ENCODE results near the gene PSMD13. TPM values are rescaled to one million over a fixed set of nuclear protein-coding genes. Genes with fewer than 3 reads are reported as not detected.

Gene PSMD13
- total RNA-seq, 1 donor from 2014 or later = 272 TPM

GRCh38 chr11:208181-208916 lies 28.4 kb upstream of the PSMD13 start:
- peaks cover 71% of the 10 kb centered on the region for H3K36me3 Mint-ChIP-seq (ENCODE audit: low read depth)
- H3K9me3 Mint-ChIP-seq = no peaks in the 10 kb centered on the region
- intact Hi-C loops (cut with micrococcal nuclease) = loop anchor here (1.0 to 5.0 kb wide), 3 partner anchors 104 to 209 kb away; no protein-coding TSS in a partner anchor
- peaks cover 20% of the 10 kb centered on the region for H3K4me1 Mint-ChIP-seq
- peak overlapping the region; percentile 100 for H3K27ac Mint-ChIP-seq
- peak; percentile 96 for DNase-seq
- H3K27me3 Mint-ChIP-seq = no peaks in the 10 kb centered on the region
- H3K4me3 Mint-ChIP-seq = peak overlapping the region; percentile 98

- H3K9me3 Mint-ChIP-seq = no peaks in the 10 kb centered on the region
- peak overlapping the region; percentile 100 for H3K27ac Mint-ChIP-seq
- H3K36me3 Mint-ChIP-seq (ENCODE audit: low read depth) = peaks cover 69% of the 10 kb centered on the region
- peak overlapping the region; percentile 98 for H3K4me3 Mint-ChIP-seq
- H3K27me3 Mint-ChIP-seq = no peaks in the 10 kb centered on the region
- intact Hi-C loops (cut with micrococcal nuclease) = loop anchor here (1.0 to 5.0 kb wide), 3 partner anchors 103 to 208 kb away; no protein-coding TSS in a partner anchor
- peaks cover 17% of the 10 kb centered on the region for H3K4me1 Mint-ChIP-seq
- DNase-seq = no peak
Measured at GRCh38 chr11:208917-209260, 27.9 kb upstream of the PSMD13 start.

GRCh38 chr11:209275-210121 lies 27.3 kb upstream of the PSMD13 start:
- DNase-seq = no peak
- Mint-ChIP-seq H3K27ac (peak overlapping the region; percentile 100), H3K9me3 (no peaks in the 10 kb centered on the region), H3K36me3 (ENCODE audit: low read depth) (peaks cover 69% of the 10 kb centered on the region), H3K27me3 (no peaks in the 10 kb centered on the region), H3K4me1 (peaks cover 16% of the 10 kb centered on the region), H3K4me3 (peak overlapping the region; percentile 98)
- intact Hi-C loops (cut with micrococcal nuclease) = loop anchor here (5.0 kb wide), 2 partner anchors 148 to 208 kb away; no protein-coding TSS in a partner anchor

GRCh38 chr11:210122-210802 lies 26.5 kb upstream of the PSMD13 start:
- H3K4me3 Mint-ChIP-seq = peak overlapping the region; percentile 98
- peaks cover 68% of the 10 kb centered on the region for H3K36me3 Mint-ChIP-seq (ENCODE audit: low read depth)
- H3K27ac Mint-ChIP-seq = peak overlapping the region; percentile 45
- no peak for DNase-seq
- intact Hi-C loops (cut with micrococcal nuclease) = no loop called here
- no peaks in the 10 kb centered on the region for H3K9me3 Mint-ChIP-seq
- no peaks in the 10 kb centered on the region for H3K27me3 Mint-ChIP-seq
- peaks cover 14% of the 10 kb centered on the region for H3K4me1 Mint-ChIP-seq

GRCh38 chr11:210803-211180 lies 26.0 kb upstream of the PSMD13 start:
- no peak for DNase-seq
- H3K27ac Mint-ChIP-seq = no peak overlapping the region
- H3K4me1 Mint-ChIP-seq = peaks cover 14% of the 10 kb centered on the region
- no peaks in the 10 kb centered on the region for H3K9me3 Mint-ChIP-seq
- peaks cover 67% of the 10 kb centered on the region for H3K36me3 Mint-ChIP-seq (ENCODE audit: low read depth)
- no peaks in the 10 kb centered on the region for H3K27me3 Mint-ChIP-seq
- intact Hi-C loops (cut with micrococcal nuclease) = no loop called here
- H3K4me3 Mint-ChIP-seq = peak overlapping the region; percentile 98

- H3K9me3 Mint-ChIP-seq = no peaks in the 10 kb centered on the region
- no peaks in the 10 kb centered on the region for H3K27me3 Mint-ChIP-seq
- H3K4me3 Mint-ChIP-seq = peak overlapping the region; percentile 32
- intact Hi-C loops (cut with micrococcal nuclease) = no loop called here
- peaks cover 70% of the 10 kb centered on the region for H3K36me3 Mint-ChIP-seq (ENCODE audit: low read depth)
- peaks cover 14% of the 10 kb centered on the region for H3K4me1 Mint-ChIP-seq
- DNase-seq = no peak
- H3K27ac Mint-ChIP-seq = no peak overlapping the region
Measured at GRCh38 chr11:211295-211694, 25.5 kb upstream of the PSMD13 start.

- Mint-ChIP-seq H3K27me3 (no peaks in the 10 kb centered on the region), H3K9me3 (no peaks in the 10 kb centered on the region), H3K4me1 (peaks cover 12% of the 10 kb centered on the region), H3K4me3 (peak overlapping the region; percentile 32), H3K36me3 (ENCODE audit: low read depth) (peaks cover 67% of the 10 kb centered on the region), H3K27ac (no peak overlapping the region)
- no peak for DNase-seq
- intact Hi-C loops (cut with micrococcal nuclease) = no loop called here
Measured at GRCh38 chr11:211741-212140, 25.0 kb upstream of the PSMD13 start.

- Mint-ChIP-seq H3K4me3 (no peak overlapping the region), H3K27ac (no peak overlapping the region)
- no peak for DNase-seq
Measured at GRCh38 chr11:212150-213100, 24.4 kb upstream of the PSMD13 start.

GRCh38 chr11:213111-213510 lies 23.7 kb upstream of the PSMD13 start:
- peaks cover 60% of the 10 kb centered on the region for H3K36me3 Mint-ChIP-seq (ENCODE audit: low read depth)
- H3K27ac Mint-ChIP-seq = peak overlapping the region; percentile 34
- no peak for DNase-seq
- intact Hi-C loops (cut with micrococcal nuclease) = no loop called here
- H3K4me3 Mint-ChIP-seq = no peak overlapping the region
- no peaks in the 10 kb centered on the region for H3K27me3 Mint-ChIP-seq
- peaks cover 18% of the 10 kb centered on the region for H3K4me1 Mint-ChIP-seq
- H3K9me3 Mint-ChIP-seq = no peaks in the 10 kb centered on the region

More at GRCh38 chr11:212150-213100, 24.4 kb upstream of the PSMD13 start:
- H3K36me3 Mint-ChIP-seq (ENCODE audit: low read depth) = peaks cover 64% of the 10 kb centered on the region
- H3K27me3 Mint-ChIP-seq = no peaks in the 10 kb centered on the region
- H3K9me3 Mint-ChIP-seq = no peaks in the 10 kb centered on the region
- H3K4me1 Mint-ChIP-seq = peaks cover 12% of the 10 kb centered on the region
- intact Hi-C loops (cut with micrococcal nuclease) = no loop called here

GRCh38 chr11:214083-214482 lies 22.7 kb upstream of the PSMD13 start:
- intact Hi-C loops (cut with micrococcal nuclease) = no loop called here

GRCh38 chr11:215581-216037 lies 21.2 kb upstream of the PSMD13 start:
- intact Hi-C loops (cut with micrococcal nuclease) = no loop called here
- no peaks in the 10 kb centered on the region for H3K27me3 Mint-ChIP-seq
- no peak overlapping the region for H3K4me3 Mint-ChIP-seq
- H3K4me1 Mint-ChIP-seq = peaks cover 12% of the 10 kb centered on the region
- DNase-seq = no peak
- H3K27ac Mint-ChIP-seq = peak overlapping the region; percentile 45
- no peaks in the 10 kb centered on the region for H3K9me3 Mint-ChIP-seq
- H3K36me3 Mint-ChIP-seq (ENCODE audit: low read depth) = peaks cover 43% of the 10 kb centered on the region

More at GRCh38 chr11:214083-214482, 22.7 kb upstream of the PSMD13 start:
- H3K27me3 Mint-ChIP-seq = no peaks in the 10 kb centered on the region
- H3K4me3 Mint-ChIP-seq = no peak overlapping the region
- H3K9me3 Mint-ChIP-seq = no peaks in the 10 kb centered on the region
- H3K27ac Mint-ChIP-seq = peak overlapping the region; percentile 62
- peaks cover 56% of the 10 kb centered on the region for H3K36me3 Mint-ChIP-seq (ENCODE audit: low read depth)
- DNase-seq = no peak
- peaks cover 18% of the 10 kb centered on the region for H3K4me1 Mint-ChIP-seq

GRCh38 chr11:216081-216974 lies 20.4 kb upstream of the PSMD13 start:
- peak overlapping the region; percentile 45 for H3K27ac Mint-ChIP-seq
- no peaks in the 10 kb centered on the region for H3K27me3 Mint-ChIP-seq
- H3K9me3 Mint-ChIP-seq = no peaks in the 10 kb centered on the region
- intact Hi-C loops (cut with micrococcal nuclease) = no loop called here
- peaks cover 11% of the 10 kb centered on the region for H3K4me1 Mint-ChIP-seq
- no peak for DNase-seq
- peaks cover 36% of the 10 kb centered on the region for H3K36me3 Mint-ChIP-seq (ENCODE audit: low read depth)
- H3K4me3 Mint-ChIP-seq = no peak overlapping the region
